8988T (cell line): ENCODE data around the gene MRPL4.

Experiments
- DNase-seq: peaks from one replicate; pipeline ENCODE4 v3.0.0; 2011

The MRPL4 gene

DNA sequence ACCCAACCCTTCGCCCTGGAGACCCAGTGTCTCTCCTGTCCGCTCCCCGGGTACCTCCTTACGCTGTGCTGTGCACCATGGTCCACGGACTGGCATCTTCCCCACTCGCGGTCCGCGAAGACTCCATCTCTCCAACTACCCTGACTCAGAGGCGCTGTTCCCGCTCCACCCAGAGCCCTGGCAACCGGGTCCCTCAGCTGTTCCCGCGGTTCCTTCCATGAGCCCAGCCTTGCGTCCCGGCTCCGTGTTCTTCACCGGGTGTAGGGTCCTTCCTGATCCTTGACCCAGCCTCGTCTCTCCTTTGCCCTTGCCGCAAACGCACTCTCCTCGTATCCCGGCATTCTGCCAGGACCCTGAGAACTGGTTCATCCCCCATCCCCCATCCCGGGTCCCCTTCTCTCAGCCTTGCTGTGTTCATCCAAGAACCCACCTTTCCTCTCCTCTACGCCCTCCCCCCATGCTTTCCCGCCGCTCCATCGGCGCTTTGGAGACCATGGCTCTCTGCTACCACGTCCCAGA, 38.4 kb downstream of the MRPL4 start:
- no peak for DNase-seq

DNA sequence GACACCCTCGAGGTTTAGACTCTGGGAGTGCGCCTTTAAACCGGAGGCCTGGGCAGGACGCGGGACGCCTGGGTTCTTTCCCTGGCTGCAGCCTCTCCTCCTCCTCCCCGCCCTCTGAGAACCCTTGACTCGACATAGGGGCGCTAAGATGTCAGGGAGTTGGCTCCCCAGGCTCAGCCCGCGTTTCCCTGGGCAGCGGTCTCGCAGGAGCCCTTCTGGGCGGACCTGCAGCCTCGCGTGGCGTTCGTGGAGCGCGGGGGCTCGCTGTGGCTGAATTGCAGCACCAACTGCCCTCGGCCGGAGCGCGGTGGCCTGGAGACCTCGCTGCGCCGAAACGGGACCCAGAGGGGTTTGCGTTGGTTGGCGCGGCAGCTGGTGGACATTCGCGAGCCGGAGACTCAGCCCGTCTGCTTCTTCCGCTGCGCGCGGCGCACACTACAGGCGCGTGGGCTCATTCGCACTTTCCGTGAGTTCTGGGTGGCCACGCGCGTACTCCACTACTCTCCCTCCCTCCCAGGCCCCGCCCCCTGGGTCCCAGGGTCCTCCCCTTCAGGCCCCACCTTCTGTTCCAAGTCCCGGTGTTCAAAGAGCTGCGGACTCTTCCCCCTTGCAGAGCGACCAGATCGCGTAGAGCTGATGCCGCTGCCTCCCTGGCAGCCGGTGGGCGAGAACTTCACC, 39.0 kb downstream of the MRPL4 start:
- peak; percentile 82 for DNase-seq

DNA sequence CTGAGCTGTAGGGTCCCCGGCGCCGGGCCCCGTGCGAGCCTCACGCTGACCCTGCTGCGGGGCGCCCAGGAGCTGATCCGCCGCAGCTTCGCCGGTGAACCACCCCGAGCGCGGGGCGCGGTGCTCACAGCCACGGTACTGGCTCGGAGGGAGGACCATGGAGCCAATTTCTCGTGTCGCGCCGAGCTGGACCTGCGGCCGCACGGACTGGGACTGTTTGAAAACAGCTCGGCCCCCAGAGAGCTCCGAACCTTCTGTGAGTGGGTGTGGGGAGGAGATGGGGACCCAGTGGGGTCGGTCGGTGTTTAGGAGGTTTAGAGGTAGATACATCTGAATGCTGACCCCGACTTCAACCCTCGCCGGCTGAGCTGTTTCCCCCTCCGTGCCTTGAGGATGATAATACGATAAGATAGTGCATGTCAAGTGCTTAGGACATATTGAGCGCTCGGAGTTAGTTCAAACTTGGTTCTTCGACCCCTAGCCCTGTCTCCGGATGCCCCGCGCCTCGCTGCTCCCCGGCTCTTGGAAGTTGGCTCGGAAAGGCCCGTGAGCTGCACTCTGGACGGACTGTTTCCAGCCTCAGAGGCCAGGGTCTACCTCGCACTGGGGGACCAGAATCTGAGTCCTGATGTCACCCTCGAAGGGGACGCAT, 39.7 kb downstream of the MRPL4 start:
- DNase-seq, result no peak

DNA sequence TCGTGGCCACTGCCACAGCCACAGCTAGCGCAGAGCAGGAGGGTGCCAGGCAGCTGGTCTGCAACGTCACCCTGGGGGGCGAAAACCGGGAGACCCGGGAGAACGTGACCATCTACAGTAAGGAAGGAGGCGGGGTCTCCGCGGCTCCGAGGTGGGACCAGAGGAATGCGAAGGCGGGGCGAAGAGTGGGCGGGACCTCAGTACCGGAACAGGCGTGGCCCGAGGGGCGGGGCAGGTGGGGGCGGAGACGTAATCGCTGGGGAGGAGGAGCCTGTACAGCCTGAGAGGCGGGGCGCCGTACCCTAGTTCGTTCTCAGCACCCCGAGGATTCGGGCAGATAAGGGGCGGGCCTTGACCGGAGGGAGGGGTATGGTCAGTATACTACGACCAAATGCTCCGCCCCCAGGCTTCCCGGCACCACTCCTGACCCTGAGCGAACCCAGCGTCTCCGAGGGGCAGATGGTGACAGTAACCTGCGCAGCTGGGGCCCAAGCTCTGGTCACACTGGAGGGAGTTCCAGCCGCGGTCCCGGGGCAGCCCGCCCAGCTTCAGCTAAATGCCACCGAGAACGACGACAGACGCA, 40.3 kb downstream of the MRPL4 start:
- peak; percentile 81 for DNase-seq

DNA sequence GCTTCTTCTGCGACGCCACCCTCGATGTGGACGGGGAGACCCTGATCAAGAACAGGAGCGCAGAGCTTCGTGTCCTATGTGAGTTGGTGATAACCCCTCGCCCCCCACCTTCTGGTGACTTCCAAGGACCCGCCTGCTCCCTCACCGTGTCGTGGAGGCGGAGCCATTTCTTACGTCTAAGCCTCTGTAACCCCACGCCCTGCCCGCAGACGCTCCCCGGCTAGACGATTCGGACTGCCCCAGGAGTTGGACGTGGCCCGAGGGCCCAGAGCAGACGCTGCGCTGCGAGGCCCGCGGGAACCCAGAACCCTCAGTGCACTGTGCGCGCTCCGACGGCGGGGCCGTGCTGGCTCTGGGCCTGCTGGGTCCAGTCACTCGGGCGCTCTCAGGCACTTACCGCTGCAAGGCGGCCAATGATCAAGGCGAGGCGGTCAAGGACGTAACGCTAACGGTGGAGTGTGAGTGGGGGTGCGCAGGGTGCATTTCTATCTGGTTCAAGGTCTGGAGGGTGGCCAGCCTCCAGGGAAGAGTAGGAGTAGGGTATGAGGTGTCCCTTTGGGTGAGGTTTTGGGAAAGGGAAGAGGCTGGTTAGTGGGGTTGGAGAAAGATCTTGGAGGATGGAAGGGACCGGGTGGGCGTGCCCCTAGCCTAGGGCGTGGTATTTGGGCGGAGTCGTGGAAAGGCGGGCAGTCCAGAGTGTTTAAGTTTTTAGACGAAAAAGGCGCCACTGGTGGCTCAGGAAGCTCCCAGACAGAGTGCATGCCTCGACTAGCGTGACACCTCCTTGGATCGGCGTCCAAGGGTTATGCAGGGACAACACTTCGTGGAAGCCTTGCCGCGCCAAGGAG, 41.0 kb downstream of the MRPL4 start:
- no peak for DNase-seq

DNA sequence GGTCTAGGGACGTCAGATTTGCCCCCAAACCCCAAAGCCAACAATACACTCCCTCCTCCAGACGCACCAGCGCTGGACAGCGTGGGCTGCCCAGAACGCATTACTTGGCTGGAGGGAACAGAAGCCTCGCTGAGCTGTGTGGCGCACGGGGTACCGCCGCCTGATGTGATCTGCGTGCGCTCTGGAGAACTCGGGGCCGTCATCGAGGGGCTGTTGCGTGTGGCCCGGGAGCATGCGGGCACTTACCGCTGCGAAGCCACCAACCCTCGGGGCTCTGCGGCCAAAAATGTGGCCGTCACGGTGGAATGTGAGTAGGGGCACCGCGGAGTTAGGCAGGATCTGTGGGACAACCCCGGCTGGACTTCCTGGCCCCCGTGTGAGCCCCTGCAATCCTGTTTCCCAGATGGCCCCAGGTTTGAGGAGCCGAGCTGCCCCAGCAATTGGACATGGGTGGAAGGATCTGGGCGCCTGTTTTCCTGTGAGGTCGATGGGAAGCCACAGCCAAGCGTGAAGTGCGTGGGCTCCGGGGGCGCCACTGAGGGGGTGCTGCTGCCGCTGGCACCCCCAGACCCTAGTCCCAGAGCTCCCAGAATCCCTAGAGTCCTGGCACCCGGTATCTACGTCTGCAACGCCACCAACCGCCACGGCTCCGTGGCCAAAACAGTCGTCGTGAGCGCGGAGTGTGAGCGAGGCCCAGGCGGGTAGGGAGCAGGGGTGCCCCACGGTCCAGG, 41.8 kb downstream of the MRPL4 start:
- DNase-seq, result no peak

DNA sequence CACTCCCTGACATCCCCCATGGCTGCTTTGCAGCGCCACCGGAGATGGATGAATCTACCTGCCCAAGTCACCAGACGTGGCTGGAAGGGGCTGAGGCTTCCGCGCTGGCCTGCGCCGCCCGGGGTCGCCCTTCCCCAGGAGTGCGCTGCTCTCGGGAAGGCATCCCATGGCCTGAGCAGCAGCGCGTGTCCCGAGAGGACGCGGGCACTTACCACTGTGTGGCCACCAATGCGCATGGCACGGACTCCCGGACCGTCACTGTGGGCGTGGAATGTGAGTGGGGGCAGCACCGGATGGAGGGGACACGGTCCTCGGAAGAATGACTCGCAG, 42.3 kb downstream of the MRPL4 start:
- no peak for DNase-seq

DNA sequence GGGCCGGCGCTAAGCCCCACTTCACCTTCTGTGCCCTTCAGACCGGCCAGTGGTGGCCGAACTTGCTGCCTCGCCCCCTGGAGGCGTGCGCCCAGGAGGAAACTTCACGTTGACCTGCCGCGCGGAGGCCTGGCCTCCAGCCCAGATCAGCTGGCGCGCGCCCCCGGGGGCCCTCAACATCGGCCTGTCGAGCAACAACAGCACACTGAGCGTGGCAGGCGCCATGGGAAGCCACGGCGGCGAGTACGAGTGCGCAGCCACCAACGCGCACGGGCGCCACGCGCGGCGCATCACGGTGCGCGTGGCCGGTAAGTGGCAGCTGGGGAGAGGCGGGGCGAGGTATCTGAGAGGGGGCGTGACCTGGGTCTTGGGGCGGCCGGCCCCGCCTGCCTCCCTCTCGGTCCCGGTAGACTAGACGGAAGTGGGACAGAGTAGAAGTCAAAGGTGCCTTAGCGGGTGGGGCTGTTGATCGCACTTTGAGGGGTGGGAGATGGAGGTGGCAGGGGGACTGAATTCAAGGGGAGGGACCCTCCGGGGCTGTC, 43.4 kb downstream of the MRPL4 start:
- DNase-seq, result no peak

DNA sequence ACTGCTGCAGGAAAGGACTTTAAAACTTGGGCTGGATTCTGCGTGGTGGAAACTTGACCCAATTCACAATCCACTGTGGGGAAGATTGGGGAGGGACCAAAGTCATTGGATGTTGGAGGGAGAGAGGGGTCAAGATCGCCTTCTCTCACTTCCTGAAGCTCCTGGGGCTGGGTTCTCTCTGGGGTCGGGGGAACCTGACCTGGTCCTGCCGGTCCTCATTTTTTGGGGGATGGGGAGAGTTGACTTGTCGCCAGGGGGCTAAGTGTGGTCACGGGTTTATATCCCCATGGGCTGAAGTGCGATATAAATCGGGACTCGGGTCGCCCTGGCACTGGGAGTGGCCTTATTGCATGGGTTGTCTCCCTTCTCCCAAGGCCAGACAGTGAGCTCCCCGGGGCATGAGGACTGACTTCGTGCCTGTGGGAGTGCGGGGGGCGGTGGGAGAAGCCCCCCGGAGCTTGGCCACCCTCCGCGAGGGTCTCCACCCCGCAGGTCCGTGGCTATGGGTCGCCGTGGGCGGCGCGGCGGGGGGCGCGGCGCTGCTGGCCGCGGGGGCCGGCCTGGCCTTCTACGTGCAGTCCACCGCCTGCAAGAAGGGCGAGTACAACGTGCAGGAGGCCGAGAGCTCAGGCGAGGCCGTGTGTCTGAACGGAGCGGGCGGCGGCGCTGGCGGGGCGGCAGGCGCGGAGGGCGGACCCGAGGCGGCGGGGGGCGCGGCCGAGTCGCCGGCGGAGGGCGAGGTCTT, 44.0 kb downstream of the MRPL4 start:
- no peak for DNase-seq

DNA sequence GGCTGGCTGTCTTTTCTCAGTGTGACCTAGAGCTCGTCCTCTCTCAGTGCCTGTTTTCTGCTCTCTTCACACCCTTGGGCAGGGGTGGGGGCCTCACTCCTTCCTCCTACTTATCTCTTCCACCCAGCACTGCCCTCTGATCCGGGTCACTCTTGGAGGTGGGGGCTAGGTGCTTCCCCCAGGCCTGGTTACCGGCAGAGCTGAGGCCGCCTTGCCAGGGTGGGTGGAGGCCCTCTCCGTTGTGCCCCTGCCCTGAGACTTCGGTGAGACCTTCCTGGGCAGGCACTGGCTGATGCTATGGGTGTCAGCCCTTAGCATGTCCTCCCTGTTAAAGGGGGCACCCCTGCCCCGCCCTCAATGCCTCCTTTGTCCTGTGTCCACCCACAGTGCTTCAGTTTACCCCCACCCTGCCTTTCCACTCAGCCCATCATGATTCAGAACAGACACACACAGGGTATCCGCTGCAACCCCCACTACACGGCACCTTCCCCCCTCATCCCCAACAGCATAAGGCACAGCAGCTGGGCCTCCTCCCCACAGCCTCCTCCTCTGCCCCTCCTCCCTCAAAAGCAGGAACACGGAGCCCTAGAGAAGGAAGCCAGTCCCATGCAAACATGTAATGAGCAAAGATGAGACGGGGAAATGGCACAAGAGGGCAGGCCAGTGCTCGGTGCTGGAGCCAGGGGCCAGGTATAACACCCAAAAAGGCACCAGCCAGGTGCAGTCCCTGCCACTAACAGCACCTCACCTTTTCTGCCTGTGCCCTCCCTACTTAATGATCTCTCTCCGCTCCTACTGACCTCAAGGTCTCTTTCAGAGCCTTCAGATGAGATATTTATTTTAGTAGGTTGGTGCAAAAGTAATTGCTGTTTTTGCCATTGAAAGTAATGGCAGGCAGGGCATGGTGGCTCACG, 47.8 kb downstream of the MRPL4 start:
- DNase-seq, result no peak

DNA sequence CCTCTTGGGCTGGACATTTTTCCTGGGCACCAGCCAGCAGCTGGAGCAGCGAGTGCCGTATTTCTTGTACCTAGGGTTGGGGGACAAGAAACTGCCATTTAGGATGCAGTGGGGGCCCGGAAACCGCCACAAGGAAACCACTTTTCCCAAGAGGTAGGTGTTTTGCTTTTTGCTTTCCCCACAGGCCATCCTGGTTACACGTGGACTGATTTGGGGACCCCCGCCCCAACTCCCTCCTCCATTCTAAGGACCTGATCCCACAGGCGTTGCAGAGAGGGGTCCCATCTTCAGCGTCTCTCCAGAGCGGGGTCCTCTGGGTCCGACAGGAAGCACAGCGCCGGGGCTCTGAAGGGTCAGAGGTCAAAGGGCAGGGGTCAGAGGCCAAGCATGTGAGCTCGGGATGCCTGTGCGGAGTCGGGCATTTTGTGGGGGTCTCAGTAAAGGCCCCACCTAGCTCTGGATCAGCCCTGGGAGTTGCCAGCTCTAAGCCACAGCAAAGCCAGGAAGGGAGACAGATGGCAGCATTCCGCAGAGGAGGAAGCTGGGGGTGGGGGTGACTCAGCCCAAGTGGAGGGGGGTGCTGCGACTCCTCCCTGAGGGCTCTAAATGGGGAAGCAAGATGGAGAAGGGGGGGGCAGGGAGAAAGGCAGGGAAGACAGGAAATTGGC, 53.3 kb downstream of the MRPL4 start:
- DNase-seq, result no peak

DNA sequence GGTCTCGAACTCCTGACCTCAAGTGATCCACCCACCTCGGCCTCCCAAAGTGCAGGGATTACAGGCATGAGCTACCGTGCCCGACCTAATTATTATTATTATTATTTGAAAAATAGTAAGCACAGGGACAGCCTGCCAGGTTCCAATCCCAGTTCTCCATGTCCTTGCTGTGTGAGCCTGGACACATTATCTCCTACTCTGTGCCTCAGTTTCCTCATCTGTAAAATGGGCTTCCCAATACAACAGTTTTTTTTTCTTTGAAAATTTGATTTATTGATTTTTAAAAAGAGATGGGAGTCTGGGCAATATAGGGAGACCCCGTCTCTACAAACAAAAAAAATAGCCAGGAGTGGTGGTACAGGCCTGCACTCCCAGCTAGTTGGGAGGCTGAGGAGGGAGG, 54.3 kb downstream of the MRPL4 start:
- no peak for DNase-seq

DNA sequence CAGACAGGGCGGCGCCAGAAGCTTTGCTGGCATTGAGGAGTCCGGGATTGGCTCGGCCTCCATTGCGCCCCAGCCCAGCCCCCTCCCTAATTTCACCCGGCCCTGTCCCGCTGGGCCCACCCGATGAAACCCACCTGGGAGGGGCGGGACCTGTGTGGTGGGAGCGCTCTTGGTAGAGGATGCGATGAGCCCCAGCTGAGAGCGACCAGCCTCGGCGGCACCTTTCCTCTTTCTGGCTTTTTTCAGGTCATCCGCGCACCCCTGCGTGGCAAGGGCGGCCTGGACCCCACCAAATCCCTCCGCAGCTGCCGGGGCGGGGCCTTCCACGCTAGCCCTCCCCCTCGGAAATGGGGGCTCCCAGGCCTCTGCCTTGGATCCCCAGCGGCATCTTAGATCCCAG, 57.4 kb downstream of the MRPL4 start, which contains the start of gene ZGLP1:
Gene ZGLP1 (minus strand): TSS at position 393 of the 400 bp plus-strand sequence.
- no peak for DNase-seq
